ENCODE measurements around the gene SDC1.

SDC1 gene

DNA sequence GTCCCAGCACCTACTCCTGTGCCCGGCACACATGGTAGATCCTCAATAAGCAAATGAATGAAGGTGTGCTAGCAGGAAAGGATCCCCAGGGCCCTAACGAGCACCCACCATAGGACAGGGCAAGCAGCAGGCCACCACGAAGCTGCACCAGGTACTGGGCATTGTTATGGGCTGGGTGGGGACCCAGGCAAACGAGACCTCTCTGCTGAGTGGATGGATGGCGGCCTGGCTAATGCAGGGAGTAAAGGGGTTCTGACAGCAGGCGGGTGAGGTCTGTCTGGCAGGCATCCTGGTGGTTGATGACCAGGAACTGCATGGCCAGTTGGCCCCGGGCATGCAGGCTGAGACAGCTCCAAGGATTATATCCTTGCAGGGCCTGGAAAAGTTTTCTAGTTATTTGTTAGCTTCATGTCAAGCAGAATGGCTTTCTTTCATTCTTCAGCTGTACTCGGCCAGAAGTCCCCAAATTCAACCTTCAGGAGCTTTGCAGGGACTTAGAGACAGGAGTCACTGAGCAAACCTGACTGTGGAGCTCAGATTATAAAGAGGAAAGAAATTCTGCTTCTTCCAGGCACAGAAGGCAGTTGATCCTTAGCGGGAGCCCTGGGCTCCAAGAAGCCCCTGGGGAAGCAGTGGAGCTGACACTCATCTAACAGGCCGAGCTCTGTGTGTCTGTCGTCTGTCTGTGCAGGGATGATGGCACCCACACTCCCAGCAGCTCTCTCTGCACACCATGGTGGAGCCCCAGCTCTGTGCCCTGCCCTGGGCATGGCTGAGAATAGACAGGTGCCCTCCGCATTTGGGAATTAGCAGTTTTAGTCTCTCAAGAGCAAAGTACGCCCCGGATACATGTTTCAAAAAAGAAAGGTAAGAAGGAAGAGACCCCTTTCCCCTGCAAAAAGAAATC, 51.2 kb downstream of the SDC1 start:
- TF ChIP-seq ZFX (IDR thresholded peaks at IDR 0.05): no peak
- TF ChIP-seq, protein P1, sequence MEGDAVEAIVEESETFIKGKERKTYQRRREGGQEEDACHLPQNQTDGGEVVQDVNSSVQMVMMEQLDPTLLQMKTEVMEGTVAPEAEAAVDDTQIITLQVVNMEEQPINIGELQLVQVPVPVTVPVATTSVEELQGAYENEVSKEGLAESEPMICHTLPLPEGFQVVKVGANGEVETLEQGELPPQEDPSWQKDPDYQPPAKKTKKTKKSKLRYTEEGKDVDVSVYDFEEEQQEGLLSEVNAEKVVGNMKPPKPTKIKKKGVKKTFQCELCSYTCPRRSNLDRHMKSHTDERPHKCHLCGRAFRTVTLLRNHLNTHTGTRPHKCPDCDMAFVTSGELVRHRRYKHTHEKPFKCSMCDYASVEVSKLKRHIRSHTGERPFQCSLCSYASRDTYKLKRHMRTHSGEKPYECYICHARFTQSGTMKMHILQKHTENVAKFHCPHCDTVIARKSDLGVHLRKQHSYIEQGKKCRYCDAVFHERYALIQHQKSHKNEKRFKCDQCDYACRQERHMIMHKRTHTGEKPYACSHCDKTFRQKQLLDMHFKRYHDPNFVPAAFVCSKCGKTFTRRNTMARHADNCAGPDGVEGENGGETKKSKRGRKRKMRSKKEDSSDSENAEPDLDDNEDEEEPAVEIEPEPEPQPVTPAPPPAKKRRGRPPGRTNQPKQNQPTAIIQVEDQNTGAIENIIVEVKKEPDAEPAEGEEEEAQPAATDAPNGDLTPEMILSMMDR (conservative IDR thresholded peaks at IDR 0.05): no peak
- H3K27ac ChIP-seq: no peak overlapping the region

DNA sequence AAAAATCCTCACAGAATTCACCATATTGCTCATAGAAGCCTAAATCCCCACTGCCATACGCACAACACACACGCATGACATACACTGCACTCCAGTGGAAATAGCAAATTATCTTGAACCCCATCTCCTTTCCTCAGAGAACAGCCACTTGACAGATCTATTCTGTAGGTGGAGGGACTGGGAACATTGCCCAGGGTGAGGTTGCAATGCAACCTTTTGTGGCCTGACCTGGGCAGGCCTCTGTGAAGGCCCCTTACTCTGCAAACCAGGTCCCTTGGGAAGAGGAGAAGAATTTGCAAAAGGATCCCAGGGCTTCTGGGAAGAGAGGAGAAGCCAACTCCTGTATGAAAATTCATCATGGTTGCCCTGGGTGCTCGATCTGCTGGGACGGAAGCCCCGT, 51.9 kb downstream of the SDC1 start:
- no peak for TF ChIP-seq ZFX (IDR thresholded peaks at IDR 0.05)
- TF ChIP-seq, protein P1 (conservative IDR thresholded peaks at IDR 0.05): no peak
- H3K27ac ChIP-seq: no peak overlapping the region

DNA sequence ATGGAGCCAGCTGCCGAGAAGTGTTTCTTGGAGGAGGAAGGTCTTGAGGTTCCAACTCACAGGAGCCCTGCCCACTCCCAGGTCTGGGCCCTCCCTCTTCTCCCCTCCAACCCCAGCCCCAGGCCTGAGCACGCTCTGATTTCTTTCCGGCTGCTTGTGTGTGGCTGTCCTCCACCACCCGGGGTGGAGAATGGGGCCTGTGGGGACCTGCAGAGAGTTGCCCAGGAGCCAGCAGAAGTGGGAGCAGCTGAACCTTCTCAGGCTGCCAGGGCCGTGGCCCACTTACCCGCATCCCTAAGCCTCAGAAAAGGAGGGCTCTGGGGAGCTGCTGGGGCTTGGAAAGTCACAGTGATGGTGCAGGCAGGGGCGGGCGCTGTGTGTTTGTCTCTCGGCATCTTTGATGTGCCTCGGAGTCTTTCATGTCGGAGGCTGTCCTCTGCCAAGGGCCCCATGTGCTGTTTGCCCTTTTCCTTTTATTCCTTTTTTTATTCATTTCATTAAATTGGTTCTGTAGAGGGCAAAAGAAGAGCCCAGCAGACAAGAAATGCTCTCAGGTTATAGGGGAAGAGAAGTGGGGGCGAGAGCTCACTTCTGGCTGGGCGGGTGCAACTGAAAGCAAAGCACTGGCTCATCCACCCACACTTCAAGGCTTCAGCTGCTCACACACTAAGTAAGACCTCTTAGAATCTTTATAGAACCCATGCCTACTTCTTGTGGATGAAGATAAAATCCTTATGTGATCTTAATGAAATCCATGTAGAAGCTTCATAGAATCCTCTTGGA, 52.5 kb downstream of the SDC1 start:
- H3K27ac ChIP-seq: no peak overlapping the region
- TF ChIP-seq ZFX (IDR thresholded peaks at IDR 0.05): no peak
- TF ChIP-seq, protein P1 (conservative IDR thresholded peaks at IDR 0.05): no peak

DNA sequence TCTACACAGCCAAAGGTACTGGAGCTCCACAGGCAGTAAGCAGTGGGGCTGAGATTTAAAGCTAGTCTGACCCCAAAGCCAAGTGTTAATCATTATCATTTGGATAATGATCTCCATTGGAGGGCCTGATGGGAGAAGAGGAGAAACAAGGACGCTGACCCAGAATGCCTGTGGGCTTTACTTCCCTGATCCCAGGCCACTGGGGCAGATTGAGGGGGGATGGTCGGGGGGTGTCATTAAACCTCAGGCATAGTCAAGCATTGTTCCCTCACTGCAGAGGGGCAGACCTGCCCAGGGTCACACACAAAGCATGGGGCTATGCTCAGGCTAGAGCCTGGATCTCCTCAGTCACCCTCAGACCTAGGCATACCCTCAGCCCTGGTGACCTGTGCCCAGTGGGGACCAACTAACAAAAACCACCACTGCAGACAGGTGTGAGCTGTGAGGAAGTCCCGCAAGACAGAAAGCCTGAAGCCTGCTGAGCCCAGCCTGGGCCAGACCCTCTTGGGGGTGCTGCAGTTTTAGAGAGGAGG, 53.4 kb downstream of the SDC1 start:
- H3K27ac ChIP-seq: no peak overlapping the region
- no peak for TF ChIP-seq ZFX (IDR thresholded peaks at IDR 0.05)
- TF ChIP-seq, protein P1 (conservative IDR thresholded peaks at IDR 0.05): no peak

DNA sequence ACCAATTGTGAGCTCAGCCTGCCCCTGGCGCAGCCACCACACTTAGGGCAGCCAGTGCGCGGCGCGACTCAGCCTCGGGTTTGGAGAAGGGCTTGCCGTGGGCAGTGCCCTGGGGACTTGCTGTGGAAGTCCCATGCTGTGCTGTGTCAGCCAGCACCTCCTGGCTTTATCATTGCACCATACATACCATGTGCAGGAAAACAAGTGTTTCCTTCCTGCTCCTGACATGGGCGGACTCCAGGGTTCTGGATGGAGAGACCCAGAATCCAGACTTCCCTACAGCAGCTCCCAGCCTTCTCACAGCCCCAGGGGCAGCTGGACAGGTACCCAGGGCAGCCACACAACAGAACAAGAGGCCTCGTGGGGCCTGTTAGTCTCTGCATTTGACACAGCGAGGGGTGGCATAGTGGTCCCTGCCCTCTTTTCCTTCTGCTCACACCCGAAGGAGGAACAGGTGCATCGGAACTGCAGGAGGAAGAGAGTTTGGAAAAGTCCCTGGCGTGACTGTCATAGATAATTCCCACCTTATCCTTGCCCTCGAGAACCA, 54.2 kb downstream of the SDC1 start:
- no peak overlapping the region for H3K27ac ChIP-seq
- TF ChIP-seq, protein P1 (conservative IDR thresholded peaks at IDR 0.05): no peak
- TF ChIP-seq ZFX (IDR thresholded peaks at IDR 0.05): no peak

DNA sequence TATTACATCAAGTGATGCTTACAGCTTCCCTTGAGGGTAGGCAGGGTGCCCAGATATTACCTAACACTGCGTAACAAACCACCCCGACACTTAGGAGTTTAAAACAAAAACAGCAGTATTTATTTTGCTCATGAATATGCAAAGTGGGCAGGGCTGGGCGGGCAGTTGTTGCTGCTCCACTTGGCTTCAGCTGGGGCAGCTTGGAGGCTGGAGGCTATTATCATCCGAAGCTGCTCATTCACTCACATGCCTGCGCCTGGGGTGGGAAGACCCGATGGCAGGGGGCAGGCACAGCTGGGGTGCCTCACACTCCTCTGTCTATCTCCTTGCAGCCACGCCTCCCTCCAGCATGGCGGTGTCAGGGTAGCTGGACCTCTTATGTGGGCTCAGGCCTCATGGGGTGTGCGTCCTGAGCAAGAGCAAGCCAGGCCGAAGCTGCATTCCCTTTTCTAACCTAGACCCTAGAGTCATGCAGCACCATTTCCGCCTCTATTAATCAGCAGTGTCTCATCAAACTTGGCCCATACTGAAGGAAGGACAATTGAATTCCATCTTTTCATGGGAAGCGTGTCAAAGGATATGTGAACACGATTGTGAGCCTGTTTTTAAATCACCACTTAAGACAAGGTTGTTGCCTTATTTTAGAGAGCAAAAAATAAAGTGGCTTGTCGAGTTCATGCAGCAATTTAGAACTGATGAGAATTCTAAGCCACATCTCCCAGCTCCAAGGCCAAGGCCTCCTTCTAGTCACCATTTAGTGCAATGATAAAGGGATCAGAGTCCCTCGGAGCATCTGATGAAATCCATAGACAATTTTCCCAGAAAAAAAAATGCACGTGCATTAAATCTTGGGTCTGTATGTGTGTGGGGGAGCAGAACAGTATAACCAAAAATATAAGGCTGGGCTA, 54.9 kb downstream of the SDC1 start:
- no peak overlapping the region for H3K27ac ChIP-seq
- TF ChIP-seq, protein P1 (conservative IDR thresholded peaks at IDR 0.05): no peak
- TF ChIP-seq ZFX (IDR thresholded peaks at IDR 0.05): no peak

All from C4-2B (cell line).